ACHN (cell line): ENCODE results near the gene NLRC5.
"Not testable (repeated sequence)": the region's sequence is repeated elsewhere in the genome, so short reads cannot be mapped to it uniquely, and the experiment has no call there.

Source experiments
- DNase-seq: peaks from one replicate; pipeline ENCODE4 v3.0.0-alpha.2; 2015
- in situ Hi-C: cut with HindIII; loops from 2 replicates; pipeline ENCODE4 v1.10.0; 2017; ENCODE audit warnings: low sequenced_read_pairs, low pct_ligation_motif_present, low pct_unique_long_range_greater_than_20kb

NLRC5 gene

DNA sequence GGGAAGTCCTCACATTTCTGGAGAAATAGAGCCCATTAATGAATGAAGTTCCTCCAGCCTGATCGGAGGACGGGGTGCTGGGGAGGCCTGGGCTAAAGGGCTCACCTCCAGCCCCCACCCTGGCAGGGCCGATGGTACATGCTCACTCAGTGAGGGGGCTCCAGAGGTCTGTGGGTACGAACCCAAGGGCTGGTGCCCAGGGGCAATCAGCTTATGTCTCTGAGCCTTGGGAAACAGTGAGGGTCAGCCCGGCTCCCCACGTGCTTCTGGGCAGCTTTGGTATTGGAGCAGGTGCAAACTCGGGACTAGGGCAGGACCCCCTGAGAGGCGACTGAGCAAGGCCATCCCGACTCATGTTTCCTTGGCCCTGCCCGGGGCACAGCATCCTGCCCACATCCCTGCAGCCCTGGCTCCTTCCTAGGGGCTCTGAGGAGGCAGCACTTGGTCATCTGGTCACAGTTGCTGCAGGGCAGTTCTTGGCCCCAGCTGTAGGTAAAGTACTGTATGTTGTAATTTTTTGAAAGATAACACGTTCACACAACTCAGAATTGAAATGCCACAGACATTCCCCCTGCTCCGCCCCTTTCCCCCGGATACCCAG, 28.6 kb upstream of the NLRC5 start:
- no peak for DNase-seq
- in situ Hi-C loops: no loop called here

- no peak for DNase-seq
- in situ Hi-C loops: no loop called here
Measured at GRCh38 chr16:56961386-56961785, 28.0 kb upstream of the NLRC5 start.

- in situ Hi-C loops: no loop called here
- no peak for DNase-seq
Measured at GRCh38 chr16:56961851-56962281, 27.5 kb upstream of the NLRC5 start, which contains the start of gene CETP. Gene CETP (plus strand): TSS chr16:56961950. CDS start chr16:56961980, 30 bp downstream.

- peak; percentile 64 for DNase-seq
- in situ Hi-C loops: no loop called here
Measured at GRCh38 chr16:56964243-56965148, 24.9 kb upstream of the NLRC5 start.

- DNase-seq: no peak
Measured at GRCh38 chr16:56965149-56966092, 23.9 kb upstream of the NLRC5 start.

GRCh38 chr16:56966093-56966475, 23.3 kb upstream of the NLRC5 start:
- no peak for DNase-seq
- in situ Hi-C loops: no loop called here

More at GRCh38 chr16:56965149-56966092, 23.9 kb upstream of the NLRC5 start:
- in situ Hi-C loops: no loop called here

GRCh38 chr16:56967733-56968132, 21.6 kb upstream of the NLRC5 start:
- DNase-seq: no peak
- in situ Hi-C loops: no loop called here

- in situ Hi-C loops: no loop called here
Measured at GRCh38 chr16:56969769-56970168, 19.6 kb upstream of the NLRC5 start.

DNA sequence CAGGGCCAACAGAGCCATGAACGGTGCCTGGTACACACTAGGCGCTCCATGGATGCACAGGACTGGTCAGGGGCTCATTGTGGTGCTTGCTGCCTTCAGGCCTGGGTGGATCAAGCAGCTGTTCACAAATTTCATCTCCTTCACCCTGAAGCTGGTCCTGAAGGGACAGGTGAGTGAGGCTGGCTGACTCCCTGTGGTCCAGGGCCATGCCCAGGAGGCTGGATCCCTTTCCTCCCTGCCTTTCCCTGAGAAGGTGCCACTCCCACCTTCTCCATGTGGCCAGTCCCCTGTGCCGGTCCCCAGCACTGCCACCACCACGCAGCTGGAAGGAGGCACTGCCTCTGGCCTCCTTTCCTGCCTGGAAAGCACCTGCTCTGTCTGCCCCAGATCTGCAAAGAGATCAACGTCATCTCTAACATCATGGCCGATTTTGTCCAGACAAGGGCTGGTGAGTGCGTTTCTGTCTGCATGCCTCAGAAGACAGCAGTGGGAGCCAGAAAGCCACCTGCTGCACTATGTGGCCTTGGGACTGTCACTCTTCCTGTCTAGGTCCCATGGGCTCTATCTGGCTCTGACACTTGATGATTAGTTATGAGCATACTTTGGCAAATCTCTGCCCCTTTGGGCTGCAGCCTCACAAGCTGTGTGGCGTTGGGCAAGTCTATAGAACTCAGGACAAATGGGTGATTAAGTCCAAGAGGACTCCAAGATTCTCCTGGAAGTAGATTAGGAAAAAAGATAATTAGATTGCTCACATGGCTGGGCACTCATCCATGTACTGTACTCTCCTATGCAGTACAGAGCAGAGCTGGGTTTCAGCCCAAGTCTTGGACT, 18.2 kb upstream of the NLRC5 start:
- in situ Hi-C loops: no loop called here

More at GRCh38 chr16:56969769-56970168, 19.6 kb upstream of the NLRC5 start:
- DNase-seq: no peak

DNA sequence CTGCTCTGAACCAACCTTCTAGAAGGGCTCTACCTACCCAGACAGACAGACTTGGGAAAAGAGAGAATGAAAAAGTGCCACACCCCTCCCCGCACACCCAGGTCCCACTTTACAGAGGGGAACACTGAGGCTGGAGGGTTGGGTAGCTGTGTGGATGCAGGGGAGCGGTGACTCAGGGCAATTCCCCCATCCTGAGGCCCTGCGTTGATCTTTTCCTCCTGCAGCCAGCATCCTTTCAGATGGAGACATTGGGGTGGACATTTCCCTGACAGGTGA, 17.7 kb upstream of the NLRC5 start:
- in situ Hi-C loops: no loop called here
- no peak for DNase-seq

More for the DNA sequence above, 18.2 kb upstream of the NLRC5 start:
- no peak for DNase-seq

- in situ Hi-C loops: no loop called here
- DNase-seq: no peak
Measured at GRCh38 chr16:56972403-56973293, 16.7 kb upstream of the NLRC5 start.

- DNase-seq: no peak
- in situ Hi-C loops: no loop called here
Measured at GRCh38 chr16:56973294-56973689, 16.1 kb upstream of the NLRC5 start.

DNA sequence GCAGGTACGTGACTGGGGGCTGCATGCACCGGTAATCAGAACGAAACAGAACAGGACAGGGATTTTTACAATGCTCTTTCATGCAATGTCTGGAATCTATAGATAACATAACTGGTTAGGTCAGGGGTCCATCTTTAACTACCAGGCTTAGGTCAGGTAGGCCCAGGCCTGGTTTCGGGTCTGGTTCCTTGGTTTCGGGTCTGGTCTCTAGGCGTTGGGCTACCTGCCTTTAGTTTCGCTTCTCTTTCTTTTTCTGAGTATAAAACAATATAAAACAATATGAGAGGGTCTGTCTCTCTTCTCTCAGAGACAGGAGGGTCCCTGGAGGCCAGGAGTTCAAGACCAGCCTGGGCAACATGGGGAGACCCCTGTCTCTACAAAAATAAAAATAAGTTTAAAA, 15.5 kb upstream of the NLRC5 start:
- in situ Hi-C loops: not testable (repeated sequence)

GRCh38 chr16:56974549-56975300, 14.6 kb upstream of the NLRC5 start:
- in situ Hi-C loops: no loop called here

More for the DNA sequence above, 15.5 kb upstream of the NLRC5 start:
- not testable (repeated sequence) for DNase-seq

GRCh38 chr16:56975714-56976113, 13.6 kb upstream of the NLRC5 start:
- in situ Hi-C loops: no loop called here

More at GRCh38 chr16:56974549-56975300, 14.6 kb upstream of the NLRC5 start:
- DNase-seq: no peak

DNA sequence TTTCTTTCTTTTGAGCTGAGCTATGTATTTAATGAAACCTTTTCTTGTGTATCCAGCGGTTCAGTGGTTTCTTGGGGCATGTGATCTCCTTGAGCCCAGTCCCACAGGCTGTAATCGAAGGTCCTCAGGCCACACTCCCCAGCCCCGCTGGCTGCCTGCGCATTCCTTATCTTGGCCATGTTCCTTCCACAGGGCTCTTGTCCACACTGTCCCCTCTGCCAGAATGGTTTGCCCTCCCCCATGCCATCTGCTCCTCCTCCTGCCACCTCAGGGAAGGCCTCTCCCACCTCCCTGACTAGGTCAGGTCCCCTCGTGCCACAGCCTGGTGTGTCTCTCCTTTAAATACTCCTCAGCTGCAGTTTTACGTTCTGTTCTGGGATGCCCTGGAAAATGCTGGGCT, 12.1 kb upstream of the NLRC5 start:
- in situ Hi-C loops: no loop called here
- DNase-seq: no peak

More at GRCh38 chr16:56975714-56976113, 13.6 kb upstream of the NLRC5 start:
- DNase-seq: no peak
